GM12878 (cell line): ENCODE results near the gene LAMA5. TPM values are rescaled to one million over a fixed set of nuclear protein-coding genes. Genes with fewer than 3 reads are reported as not detected.

ENCODE experiments used
- ATAC-seq: fragments of 200-7000 bp; cut with Tn5 transposase; 3 replicates; pipeline ENCODE4 v1.9.1; 2020; ENCODE audit warnings: mild to moderate bottlenecking, moderate library complexity
- BruUV-seq: library from RNA; stranded (reverse); fragments of 400-500 nt; replicated peaks from 2 replicates; lab custom pipeline; 2021; lab: Mats Ljungman, UMichigan
- CTCF ChIA-PET: fragments of 300-600 bp; sonication (Branson Sonifier 250); formaldehyde crosslinking; extraction: SDS; loops from one replicate; lab custom pipeline; 2021; ENCODE audit warnings: inconsistent platforms; lab: Yijun Ruan, JAX
- POLR2A ChIA-PET: fragments of 350-600 bp; formaldehyde crosslinking; extraction: SDS; loops from one replicate; lab custom pipeline; 2021; ENCODE audit warnings: inconsistent platforms; lab: Charles Lee
- RAD21 ChIA-PET: fragments of 300-600 bp; sonication (Branson Sonifier 250); formaldehyde crosslinking; loops from one replicate; lab custom pipeline; 2023; ENCODE audit warnings: antibody characterized with exemption; ENCODE audit not compliant: unreplicated experiment; lab: Charles Lee
- SMC1A ChIA-PET: fragments of 300-600 bp; sonication (Branson Sonifier 250); formaldehyde crosslinking; loops from one replicate; lab custom pipeline; 2023; ENCODE audit not compliant: unreplicated experiment, uncharacterized antibody; lab: Charles Lee
- DNase-seq: peaks from one replicate; pipeline ENCODE4 v3.0.0-alpha.2; 2011; ENCODE audit warnings: low read depth, low spot score
- FAIRE-seq: peaks from 3 replicates; lab custom pipeline; 2011; peaks lifted over from hg19 to GRCh38; lab: Jason Lieb, UNC
- H2AFZ ChIP-seq: 2 replicates; pipeline ENCODE4 v1.6.0; 2011; ENCODE audit warnings: low read depth, low read length, control low read depth; ENCODE audit not compliant: control insufficient read depth
- H3K27ac ChIP-seq: 2 replicates; pipeline ENCODE4 v1.5.1; 2011; ENCODE audit warnings: control low read depth; ENCODE audit not compliant: control insufficient read depth, insufficient read depth
- H3K27me3 ChIP-seq, 2 experiments: replicated peaks in 1 of 2; 2 replicates each; pipeline versions ENCODE4 v1.6.0 to v1.6.1; 2011; ENCODE audit warnings: low read length in 1 of 2; ENCODE audit not compliant: control insufficient read depth in 2 of 2, insufficient read depth in 2 of 2
- H3K36me3 ChIP-seq, 2 experiments: 2 replicates each; pipeline ENCODE4 v1.5.1; 2011; ENCODE audit warnings: low read length in 1 of 2; ENCODE audit not compliant: control insufficient read depth in 2 of 2, insufficient read depth in 2 of 2
- H3K4me1 ChIP-seq: 2 replicates; pipeline ENCODE4 v1.6.1; 2011; ENCODE audit warnings: mild to moderate bottlenecking, low read length, moderate library complexity, mixed read lengths; ENCODE audit not compliant: control insufficient read depth, insufficient read depth
- H3K4me2 ChIP-seq: 2 replicates; pipeline ENCODE4 v1.6.0; 2011; ENCODE audit warnings: control low read depth; ENCODE audit not compliant: control insufficient read depth, insufficient read depth
- H3K4me3 ChIP-seq: fragments of 200-600 bp; sonication (generic); 2 replicates; pipeline ENCODE4 v1.5.1; 2016
- H3K79me2 ChIP-seq: 2 replicates; pipeline ENCODE4 v1.6.0; 2011; ENCODE audit warnings: low read length; ENCODE audit not compliant: control insufficient read depth, insufficient read depth
- H3K9ac ChIP-seq: 2 replicates; pipeline ENCODE4 v1.8.0; 2011; ENCODE audit warnings: low read length, control low read depth, mixed read lengths; ENCODE audit not compliant: control insufficient read depth, insufficient read depth
- H3K9me3 ChIP-seq: replicated peaks from 3 replicates; pipeline ENCODE4 v1.5.1; 2011; ENCODE audit warnings: mild to moderate bottlenecking, low read length; ENCODE audit not compliant: control insufficient read depth, insufficient read depth
- H4K20me1 ChIP-seq: 2 replicates; pipeline ENCODE4 v1.6.0; 2011; ENCODE audit not compliant: control insufficient read depth, insufficient read depth
- CBX5 ChIP-seq: sonication (generic); IDR thresholded peaks from 2 replicates; pipeline ENCODE4 v1.6.1; 2016; ENCODE audit warnings: low read depth, moderate library complexity, mild to moderate bottlenecking, inconsistent platforms
- CHD2 ChIP-seq: IDR thresholded peaks from 2 replicates; pipeline ENCODE4 v1.6.1; 2011; ENCODE audit warnings: low read depth, low read length, improper control_type of control experiment, borderline replicate concordance
- IKZF1 ChIP-seq: fragments of 450-650 bp; conservative IDR thresholded peaks from 2 replicates; pipeline ENCODE4 v1.6.1; 2017; ENCODE audit warnings: antibody characterized with exemption, mild to moderate bottlenecking
- KLF5 ChIP-seq: fragments of 450-650 bp; IDR thresholded peaks from 2 replicates; pipeline ENCODE4 v1.6.1; 2014; ENCODE audit warnings: mild to moderate bottlenecking; ENCODE audit not compliant: partially characterized antibody
- MYB ChIP-seq: fragments of 150-350 bp; IDR thresholded peaks from 2 replicates; pipeline ENCODE4 v1.6.1; 2014; ENCODE audit warnings: mild to moderate bottlenecking, low read depth, low read length, borderline replicate concordance
- PML ChIP-seq: IDR thresholded peaks from 2 replicates; pipeline ENCODE4 v1.6.1; 2012; ENCODE audit warnings: low read length, inconsistent platforms
- POLR2AphosphoS2 ChIP-seq: IDR thresholded peaks from 2 replicates; pipeline ENCODE4 v1.6.1; 2011; ENCODE audit warnings: low read depth, mild to moderate bottlenecking, low read length, improper control_type of control experiment, moderate library complexity
- TARDBP ChIP-seq: IDR thresholded peaks from 2 replicates; pipeline ENCODE4 v1.6.1; 2016; ENCODE audit warnings: borderline replicate concordance
- TCF7 ChIP-seq: IDR thresholded peaks from 2 replicates; pipeline ENCODE4 v1.6.1; 2014; ENCODE audit warnings: antibody characterized with exemption, borderline replicate concordance
- ZNF592 ChIP-seq: fragments of 450-650 bp; IDR thresholded peaks from 2 replicates; pipeline ENCODE4 v1.6.1; 2017; ENCODE audit warnings: mild to moderate bottlenecking, moderate library complexity
- WGBS: methylation state at CpG from one replicate; pipeline ENCODE4 v1.1.6; 2016; ENCODE audit warnings: low lambda C conversion rate; ENCODE audit not compliant: insufficient replicate concordance, insufficient coverage; ENCODE audit errors: missing lambda C conversion rate; 5-methylcytosine and 5-hydroxymethylcytosine counted together
- in situ Hi-C: fragments of 300-500 bp; cut with MboI; formaldehyde crosslinking; loops from 9 replicates; pipeline ENCODE4 v1.14.3; 2018; ENCODE audit warnings: mixed read lengths
- intact Hi-C: fragments of 100-400 bp; cut with micrococcal nuclease; formaldehyde crosslinking; loops from one replicate; pipeline ENCODE4 v1.14.2; 2022; ENCODE audit not compliant: unreplicated experiment
- polyA plus RNA-seq, 11 experiments: library from polyadenylated mRNA; depleted of rRNA in 4 of 11; unstranded in 6 of 11; stranded (reverse) in 5 of 11; fragments of >200 nt; fragmentation: Nextera tagmentation in 4 of 11; fragmentation: Illumina TruSeq in 1 of 11; extraction: Ambion mirVana in 4 of 11; extraction: Trizol in 1 of 11; gene quantifications; 1 replicate in 1 of 11; 2 replicates in 10 of 11; pipeline versions ENCODE4 v1.2.1 to v1.2.3, GENCODE V29; 2011 to 2016; ENCODE audit warnings: inconsistent platforms in 2 of 11, missing spikeins in 2 of 11, low read depth in 1 of 11
- total RNA-seq, 4 experiments: library from RNA; depleted of rRNA in 3 of 4; stranded (reverse); fragments of >200 nt in 3 of 4; fragmentation: Illumina TruSeq in 1 of 4; extraction: Trizol in 1 of 4; gene quantifications; 2 replicates each; pipeline versions ENCODE4 v1.2.1 to v1.2.3, GENCODE V29; 2013 to 2021
- TF ChIP-seq, protein P1 (sequence below): fragments of 450-650 bp; conservative IDR thresholded peaks from 2 replicates; pipeline ENCODE4 v1.6.1; 2017; ENCODE audit warnings: mild to moderate bottlenecking, moderate library complexity
- TF ChIP-seq, protein P2 (sequence below): IDR thresholded peaks from 2 replicates; pipeline ENCODE4 v1.6.1; 2012; ENCODE audit warnings: low read length, inconsistent platforms
- TF ChIP-seq, protein P3 (sequence below): IDR thresholded peaks from 2 replicates; pipeline ENCODE4 v1.6.1; 2011; ENCODE audit warnings: borderline replicate concordance, low read depth, mild to moderate bottlenecking, moderate library complexity, mixed read lengths, low read length; ENCODE audit not compliant: insufficient read depth; ENCODE audit errors: extremely low read length

The LAMA5 gene
- total and polyA plus RNA-seq, 10 of the 15 experiments (the other 5 are each of a cell fraction or from before 2014, with no cell fraction given): 0.09 to 3.1 (median 1.6) TPM; not detected in 3

DNA sequence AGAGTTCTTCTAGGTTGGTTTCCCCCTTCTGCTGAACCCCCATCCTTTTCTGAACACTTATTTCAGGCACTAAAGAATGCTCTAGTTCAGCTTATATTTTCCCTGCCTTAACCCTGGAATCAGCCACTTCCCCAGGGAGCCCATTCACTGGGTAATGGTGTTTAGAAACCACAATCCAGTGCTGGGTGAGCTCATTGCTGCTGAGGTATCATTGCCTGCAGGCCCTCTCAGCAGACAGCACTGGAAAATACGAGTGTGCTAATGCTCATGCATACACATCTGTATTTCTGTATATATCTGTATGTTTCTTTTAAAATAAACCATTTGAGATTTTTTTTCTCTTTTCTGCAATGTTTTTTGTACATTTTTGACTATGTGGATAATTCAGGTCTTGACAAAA, 101.7 kb downstream of the LAMA5 start (continued):
- no peak for TF ChIP-seq PML
- no peak for TF ChIP-seq TARDBP

DNA sequence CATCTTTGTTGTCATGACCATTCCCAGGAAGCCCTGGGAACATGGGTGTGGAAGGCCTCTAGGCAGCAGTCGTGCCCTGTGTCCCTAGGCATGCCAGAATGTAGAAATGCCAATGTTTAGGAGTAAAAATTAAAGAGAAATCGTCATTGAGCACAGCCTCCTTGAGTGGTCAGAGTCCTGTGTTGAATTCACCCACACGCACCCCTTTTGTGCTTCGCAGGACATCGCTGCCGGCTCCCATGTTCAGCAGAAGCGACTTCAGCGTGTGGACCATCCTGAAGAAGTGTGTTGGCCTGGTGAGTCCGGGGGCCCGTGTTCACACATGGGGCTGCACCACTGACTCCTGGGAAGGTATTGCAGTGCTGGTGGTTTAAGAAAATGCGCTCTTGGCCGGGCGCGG, 103.7 kb downstream of the LAMA5 start:
- H3K9ac ChIP-seq: no peak overlapping the region
- intact Hi-C loops: no loop called here
- SMC1A ChIA-PET: no interaction called here
- in situ Hi-C loops: no loop called here
- H4K20me1 ChIP-seq: no peaks in the 10 kb centered on the region
- POLR2A ChIA-PET: no interaction called here
- no peaks in the 10 kb centered on the region; the same call in 2 of the 3 replicates for H3K9me3 ChIP-seq
- H3K27me3 ChIP-seq: no peaks in the 10 kb centered on the region
- ATAC-seq: no peak
- H3K79me2 ChIP-seq: no peaks in the 10 kb centered on the region
- 97% methylated on average over 14 of the region's 14 CpGs for WGBS
- DNase-seq: no peak
- no TSS peak for BruUV-seq
- RAD21 ChIA-PET: no interaction called here
- FAIRE-seq: no peak
- no peak overlapping the region for H3K4me3 ChIP-seq
- H3K4me1 ChIP-seq: no peaks in the 10 kb centered on the region
- peaks cover 12 to 21% of the 10 kb centered on the region in 2 experiments; a peak in 3 of 4 replicates for H3K36me3 ChIP-seq
- CTCF ChIA-PET: no interaction called here
- H3K27ac ChIP-seq: no peak overlapping the region
- H3K4me2 ChIP-seq: no peak overlapping the region
- no peak overlapping the region for H2AFZ ChIP-seq
- TF ChIP-seq, protein P1, sequence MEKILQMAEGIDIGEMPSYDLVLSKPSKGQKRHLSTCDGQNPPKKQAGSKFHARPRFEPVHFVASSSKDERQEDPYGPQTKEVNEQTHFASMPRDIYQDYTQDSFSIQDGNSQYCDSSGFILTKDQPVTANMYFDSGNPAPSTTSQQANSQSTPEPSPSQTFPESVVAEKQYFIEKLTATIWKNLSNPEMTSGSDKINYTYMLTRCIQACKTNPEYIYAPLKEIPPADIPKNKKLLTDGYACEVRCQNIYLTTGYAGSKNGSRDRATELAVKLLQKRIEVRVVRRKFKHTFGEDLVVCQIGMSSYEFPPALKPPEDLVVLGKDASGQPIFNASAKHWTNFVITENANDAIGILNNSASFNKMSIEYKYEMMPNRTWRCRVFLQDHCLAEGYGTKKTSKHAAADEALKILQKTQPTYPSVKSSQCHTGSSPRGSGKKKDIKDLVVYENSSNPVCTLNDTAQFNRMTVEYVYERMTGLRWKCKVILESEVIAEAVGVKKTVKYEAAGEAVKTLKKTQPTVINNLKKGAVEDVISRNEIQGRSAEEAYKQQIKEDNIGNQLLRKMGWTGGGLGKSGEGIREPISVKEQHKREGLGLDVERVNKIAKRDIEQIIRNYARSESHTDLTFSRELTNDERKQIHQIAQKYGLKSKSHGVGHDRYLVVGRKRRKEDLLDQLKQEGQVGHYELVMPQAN: no peak
- no peak for TF ChIP-seq POLR2AphosphoS2
- TF ChIP-seq CHD2: no peak
- no peak for TF ChIP-seq MYB
- TF ChIP-seq, protein P2, sequence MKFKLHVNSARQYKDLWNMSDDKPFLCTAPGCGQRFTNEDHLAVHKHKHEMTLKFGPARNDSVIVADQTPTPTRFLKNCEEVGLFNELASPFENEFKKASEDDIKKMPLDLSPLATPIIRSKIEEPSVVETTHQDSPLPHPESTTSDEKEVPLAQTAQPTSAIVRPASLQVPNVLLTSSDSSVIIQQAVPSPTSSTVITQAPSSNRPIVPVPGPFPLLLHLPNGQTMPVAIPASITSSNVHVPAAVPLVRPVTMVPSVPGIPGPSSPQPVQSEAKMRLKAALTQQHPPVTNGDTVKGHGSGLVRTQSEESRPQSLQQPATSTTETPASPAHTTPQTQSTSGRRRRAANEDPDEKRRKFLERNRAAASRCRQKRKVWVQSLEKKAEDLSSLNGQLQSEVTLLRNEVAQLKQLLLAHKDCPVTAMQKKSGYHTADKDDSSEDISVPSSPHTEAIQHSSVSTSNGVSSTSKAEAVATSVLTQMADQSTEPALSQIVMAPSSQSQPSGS: no peak
- TF ChIP-seq IKZF1: no peak
- no peak for TF ChIP-seq TCF7
- TF ChIP-seq CBX5: no peak
- no peak for TF ChIP-seq KLF5
- TF ChIP-seq ZNF592: no peak
- TF ChIP-seq, protein P3, sequence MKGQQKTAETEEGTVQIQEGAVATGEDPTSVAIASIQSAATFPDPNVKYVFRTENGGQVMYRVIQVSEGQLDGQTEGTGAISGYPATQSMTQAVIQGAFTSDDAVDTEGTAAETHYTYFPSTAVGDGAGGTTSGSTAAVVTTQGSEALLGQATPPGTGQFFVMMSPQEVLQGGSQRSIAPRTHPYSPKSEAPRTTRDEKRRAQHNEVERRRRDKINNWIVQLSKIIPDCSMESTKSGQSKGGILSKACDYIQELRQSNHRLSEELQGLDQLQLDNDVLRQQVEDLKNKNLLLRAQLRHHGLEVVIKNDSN: no peak
